Inflammatory macrophage treated with lipopolysaccharide for 1 hour (primary cell): Measurements from ENCODE around the gene CFAP90.

ENCODE experiments used
- DNase-seq, 2 donors: peaks; one replicate each; pipeline ENCODE4 v3.0.0-alpha.2; 2020 to 2022

Gene CFAP90, protein sequence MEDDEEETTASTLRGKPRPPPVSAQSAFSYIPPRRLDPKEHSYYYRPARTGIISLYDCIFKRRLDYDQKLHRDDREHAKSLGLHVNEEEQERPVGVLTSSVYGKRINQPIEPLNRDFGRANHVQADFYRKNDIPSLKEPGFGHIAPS

DNA sequence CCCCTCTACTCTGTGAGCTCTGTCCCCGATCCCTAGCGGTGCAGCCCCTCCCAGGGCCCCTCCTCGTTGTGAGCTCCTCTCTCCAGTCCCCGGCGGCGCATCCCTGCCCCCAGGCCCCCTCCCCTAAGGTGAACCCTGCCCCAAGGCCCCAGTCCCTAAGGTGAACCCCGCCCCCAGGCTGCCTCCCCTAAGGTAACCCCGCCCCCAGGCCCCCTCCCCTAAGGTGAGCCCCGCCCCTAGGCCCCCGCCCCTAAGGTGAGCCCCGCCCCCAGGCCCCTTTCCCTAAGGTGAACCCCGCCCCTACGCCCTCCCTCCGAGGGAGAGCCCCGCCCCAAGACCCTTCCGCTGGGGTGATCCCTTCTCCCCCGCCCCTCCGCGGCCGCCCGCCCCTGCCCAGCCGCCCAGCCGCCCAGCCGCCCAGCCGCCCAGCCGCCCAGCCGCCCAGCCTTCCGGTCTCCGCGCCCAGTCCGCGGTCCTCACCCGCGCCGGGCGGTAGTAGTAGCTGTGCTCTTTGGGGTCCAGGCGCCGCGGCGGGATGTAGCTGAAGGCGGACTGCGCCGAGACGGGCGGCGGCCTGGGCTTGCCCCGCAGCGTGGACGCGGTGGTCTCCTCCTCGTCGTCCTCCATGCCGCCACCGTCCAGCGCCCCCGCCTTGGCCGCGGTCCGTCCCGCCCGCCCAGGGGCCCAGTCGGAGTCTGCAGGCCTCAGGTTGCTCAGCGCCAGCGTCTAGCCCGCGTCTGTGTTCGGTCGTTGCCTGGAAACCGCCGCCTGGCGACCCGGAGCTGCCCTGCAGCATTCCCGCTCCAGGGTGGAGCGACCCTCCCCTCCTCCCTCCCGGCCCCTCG lies at the start of gene CFAP90:
Gene CFAP90 (minus strand): TSS at position 739 of the 845 bp plus-strand sequence. CDS start 112 bp downstream, at position 627.
- DNase-seq, result no peak

DNA sequence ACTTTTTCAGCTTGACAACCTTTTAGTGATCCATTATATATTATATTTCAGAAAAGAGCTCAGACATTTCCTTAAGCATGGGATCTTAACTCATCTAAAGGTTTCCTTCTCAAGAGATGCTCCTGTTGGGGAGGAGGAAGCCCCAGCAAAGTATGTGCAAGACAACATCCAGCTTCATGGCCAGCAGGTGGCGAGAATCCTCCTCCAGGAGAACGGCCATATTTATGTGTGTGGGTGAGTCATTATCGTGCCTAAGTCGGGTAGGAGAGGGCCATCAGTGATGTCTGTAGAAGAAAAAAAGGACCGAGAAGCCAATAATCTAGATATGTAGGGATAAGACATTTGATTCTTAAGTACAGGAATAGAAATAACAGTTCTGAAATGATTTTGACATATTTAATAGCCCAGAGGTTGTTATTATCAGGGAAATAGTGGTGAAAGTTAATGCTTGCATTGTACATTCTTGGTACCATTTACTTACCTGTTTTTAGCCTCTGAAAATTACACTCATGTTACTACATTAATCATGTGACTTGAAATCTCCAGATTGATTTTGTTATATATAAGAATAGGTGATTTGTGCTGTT lies 46.2 kb upstream of the CFAP90 start:
- peak; percentile 16 to 25 for DNase-seq

DNA sequence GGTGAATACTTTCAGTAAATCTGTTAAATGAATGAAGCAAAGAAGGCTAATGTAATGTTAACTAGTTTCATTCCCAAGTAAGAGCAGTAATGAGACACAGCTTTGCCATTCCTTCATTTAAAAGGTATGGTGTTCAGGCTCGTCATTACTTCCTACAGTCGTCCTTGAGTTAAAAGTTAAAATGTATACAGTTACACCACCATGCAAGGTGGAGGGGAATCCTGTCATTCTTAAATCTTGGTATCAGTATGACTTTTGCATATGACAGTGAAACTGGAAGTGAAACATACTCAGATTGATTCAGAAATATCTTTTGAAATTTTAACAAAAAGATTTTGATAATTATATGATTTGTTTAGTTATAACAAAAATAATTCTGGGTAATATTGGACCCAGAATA lies 43.9 kb upstream of the CFAP90 start:
- DNase-seq, result no peak

DNA sequence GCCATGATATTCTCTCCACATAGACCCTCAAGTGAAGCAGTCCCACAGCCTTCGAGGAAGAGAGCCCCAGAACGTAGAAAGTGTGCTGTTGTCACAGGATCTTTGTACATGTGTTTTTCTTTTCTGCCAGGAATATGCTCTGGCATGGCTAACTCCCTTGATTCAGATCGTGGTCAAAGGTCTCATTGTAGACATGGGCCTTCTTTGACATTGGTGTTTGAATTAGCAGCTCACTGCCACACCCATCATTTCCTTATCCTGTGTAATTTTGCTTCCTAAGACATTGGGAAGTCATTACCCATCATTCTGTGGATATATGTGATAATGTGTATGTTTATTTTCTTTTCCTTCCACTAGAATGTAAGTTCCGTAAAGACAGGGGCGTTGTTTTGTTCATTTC lies 43.5 kb upstream of the CFAP90 start:
- DNase-seq, result no peak

DNA sequence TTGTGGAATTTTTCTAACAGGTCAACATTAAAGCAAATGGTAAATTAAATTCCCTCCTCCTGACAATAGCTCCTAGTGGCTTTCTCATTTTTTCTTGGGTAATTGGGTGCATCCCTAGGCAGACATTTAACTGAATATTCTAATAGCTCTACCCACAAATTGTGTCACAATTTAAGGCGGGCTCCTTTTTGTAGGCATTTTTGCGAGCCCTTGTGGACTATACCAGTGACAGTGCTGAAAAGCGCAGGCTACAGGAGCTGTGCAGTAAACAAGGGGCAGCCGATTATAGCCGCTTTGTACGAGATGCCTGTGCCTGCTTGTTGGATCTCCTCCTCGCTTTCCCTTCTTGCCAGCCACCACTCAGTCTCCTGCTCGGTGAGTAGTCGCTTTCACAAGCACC lies 38.0 kb upstream of the CFAP90 start:
- DNase-seq, result no peak

DNA sequence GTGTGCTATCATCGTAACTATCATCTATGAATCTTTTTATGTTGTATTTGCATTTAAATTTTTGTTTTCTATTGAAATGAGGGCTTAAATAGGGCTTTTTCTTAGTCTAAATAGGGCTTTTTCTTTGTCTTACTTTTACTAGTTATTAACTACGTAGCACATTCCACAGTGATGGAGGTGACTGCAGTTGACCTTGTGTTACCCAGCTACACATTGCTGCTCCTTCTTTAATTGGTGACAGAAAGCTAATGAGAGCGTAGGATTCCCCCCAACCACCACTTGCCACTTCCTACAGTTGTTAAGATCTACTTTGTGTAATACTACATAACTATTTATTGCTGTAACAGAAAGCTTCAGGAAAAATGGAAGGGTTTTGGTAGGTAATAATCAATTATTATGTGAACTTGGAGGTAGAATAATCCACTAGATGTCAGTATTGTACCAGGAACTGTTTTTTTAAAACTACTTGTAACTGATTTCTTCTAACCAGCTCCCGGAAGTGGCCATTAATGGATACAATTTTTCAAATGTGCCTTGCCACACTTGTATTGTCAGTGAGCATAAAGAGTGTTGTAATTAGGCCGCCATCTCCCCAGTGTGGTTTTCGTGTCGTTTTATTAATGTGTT lies 36.0 kb upstream of the CFAP90 start:
- peak; percentile 18 to 56 for DNase-seq

DNA sequence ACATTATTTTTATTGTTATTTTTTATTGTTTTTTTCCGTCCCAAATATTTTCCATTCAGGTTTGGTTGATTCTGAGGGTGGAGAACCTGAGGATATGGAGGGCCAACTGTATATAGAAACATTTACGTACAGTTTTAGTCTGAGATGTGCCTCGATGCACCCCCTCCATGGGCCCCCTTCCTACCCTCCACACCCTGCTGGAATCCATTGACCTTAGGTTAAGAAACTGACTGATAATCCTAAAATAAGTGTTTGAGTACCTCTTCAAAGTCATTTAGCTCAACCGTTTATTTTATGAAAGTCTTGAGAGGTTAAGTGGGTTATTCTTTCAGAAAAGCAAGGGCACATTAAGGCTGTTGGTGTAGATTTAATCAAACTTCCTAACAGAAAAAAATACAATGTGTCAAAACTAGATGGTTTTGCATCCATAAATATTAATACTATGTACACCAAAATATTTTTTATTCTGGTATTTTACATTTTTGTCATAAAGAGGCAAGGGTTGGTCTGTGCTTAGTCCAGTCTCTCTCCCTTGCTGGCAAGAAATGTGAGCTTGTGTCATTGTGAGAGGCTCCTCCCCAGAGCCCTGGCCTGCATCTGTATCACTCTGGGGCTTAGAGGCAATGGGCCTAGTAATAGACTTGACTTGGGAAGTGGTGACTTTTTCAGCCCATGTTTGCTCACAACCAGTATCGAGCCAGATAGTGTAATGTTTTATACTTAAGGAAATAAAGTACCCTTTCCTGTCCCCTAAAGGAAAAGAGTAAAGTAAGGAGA lies 33.7 kb upstream of the CFAP90 start:
- no peak for DNase-seq

DNA sequence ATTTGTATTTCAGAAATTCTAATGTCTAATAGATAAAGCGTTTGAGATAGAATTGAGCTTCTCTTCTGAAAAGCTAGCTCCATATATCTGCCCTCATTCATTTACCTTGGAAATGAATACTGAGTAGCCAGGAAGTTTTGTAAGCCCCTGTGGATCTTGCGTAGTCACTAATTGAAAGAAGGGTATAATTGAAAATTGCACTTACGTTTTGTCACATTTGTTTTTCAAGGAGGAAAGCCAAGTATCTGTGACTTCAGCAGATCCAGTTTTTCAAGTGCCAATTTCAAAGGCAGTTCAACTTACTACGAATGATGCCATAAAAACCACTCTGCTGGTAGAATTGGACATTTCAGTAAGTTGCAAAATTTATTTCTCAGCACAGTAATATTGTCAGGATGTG lies 32.0 kb upstream of the CFAP90 start:
- DNase-seq, result no peak

DNA sequence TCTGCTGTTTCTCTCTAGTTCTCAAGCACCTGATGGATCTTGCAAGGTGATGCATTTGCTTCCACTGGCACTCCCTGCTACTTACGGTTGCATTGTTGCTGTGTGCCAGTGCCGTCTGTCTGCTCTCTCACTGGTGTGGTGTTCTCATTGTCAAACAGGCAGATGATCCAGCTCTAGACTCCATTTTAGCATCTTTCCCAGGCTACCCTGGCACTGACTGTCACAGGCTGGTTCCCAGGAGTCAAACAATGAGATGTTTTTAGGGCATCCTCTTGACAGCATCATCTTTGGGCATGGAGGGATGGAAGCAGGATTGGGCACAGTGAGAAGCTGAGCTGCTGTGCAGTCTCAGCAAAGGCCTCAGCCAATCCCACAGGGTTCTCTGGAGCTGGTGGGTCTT lies 30.9 kb upstream of the CFAP90 start:
- DNase-seq, result no peak

DNA sequence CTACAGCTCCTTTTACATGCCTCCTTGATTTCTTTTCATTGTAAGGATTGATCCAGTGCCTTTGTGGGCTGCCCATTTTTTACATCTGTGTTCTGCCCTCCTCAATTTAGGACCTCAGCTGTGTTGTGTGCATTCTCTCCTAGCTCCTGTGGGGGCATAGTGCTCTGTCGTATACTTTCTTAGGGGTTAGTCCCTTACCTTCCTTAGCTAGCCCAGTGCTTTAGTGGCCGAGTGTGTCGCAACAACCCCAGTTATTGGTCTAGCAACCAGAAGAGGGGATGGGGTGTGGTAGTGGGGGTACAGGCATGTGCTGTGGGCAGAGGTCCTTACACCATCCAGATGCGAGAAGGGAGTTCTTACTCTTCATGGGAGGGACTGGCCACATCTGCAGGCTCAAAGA lies 30.2 kb upstream of the CFAP90 start:
- DNase-seq, result no peak

DNA sequence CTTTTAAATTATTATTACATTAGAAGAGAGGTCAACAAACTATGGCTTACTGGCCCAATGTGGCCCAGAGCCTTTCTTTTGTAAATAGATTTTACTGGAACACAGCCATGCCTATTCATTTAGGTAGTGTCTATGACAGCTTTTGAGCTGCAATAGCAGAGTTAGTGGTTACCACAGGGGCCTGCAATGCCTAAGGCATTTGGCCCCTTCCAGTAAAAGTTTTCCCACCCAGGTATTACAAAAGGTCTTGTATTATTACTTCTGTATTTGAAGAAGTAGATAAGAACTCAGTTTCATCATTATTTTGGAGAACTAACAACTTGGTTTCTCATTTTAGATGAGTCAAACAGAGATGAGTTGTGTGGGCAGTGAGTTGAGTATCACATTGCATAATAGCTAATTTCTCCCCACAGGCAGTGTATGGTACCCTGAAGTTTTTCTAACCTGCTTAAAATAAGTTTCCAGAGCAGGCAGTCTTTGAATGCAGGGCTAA lies 27.5 kb upstream of the CFAP90 start:
- peak; percentile 83 to 97 for DNase-seq

DNA sequence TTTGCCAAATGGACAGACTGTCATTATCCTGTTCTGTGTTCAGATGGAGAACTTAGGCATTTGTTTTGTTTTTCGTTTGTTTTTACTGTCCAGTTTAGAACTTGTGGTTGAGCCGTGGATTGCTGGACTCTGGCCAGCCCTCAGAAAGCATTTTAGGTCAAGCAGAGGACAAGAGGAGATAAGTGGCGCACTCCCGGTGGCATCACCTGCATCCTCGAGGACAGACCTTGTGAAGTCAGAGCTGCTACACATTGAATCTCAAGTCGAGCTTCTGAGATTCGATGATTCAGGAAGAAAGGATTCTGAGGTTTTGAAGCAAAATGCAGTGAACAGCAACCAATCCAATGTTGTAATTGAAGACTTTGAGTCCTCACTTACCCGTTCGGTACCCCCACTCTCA lies 26.9 kb upstream of the CFAP90 start:
- no peak for DNase-seq

DNA sequence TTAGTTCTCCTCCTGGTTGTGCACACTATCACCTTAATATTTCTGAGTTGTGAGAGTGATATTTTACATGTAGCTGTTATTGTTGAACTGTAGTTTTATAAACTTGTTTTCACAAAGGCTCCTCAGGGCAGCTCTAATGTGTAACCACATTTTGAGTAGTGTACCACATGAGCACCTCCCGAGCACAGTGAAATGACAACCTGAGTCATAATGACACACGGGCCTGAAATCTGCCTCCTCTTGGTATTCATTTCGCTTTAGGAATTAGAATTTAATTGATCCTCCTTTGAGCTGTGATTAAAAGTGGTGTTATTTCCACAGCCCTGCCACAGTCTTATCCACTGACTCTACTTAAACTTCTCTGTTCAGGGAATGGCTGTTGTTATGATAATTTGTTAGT lies 25.9 kb upstream of the CFAP90 start:
- DNase-seq, result peak in 1 of 2 donors; percentile 47

DNA sequence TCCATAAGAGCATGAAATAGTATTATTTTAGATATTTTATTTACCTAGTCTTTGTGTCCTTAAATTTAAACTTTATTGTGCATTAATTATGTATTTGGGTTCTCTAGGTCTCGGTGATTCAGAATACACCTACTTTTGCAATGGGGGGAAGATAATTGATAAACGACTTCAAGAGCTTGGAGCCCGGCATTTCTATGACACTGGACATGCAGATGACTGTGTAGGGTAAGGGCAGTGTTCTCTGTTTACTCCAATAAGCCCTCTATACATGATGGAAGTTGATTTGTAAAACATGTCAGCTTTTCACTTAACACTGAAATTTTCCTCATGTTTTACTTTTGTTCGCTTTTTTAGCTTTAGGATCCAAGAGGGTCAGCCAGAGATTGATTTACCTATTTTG lies 24.2 kb upstream of the CFAP90 start:
- DNase-seq, result no peak

DNA sequence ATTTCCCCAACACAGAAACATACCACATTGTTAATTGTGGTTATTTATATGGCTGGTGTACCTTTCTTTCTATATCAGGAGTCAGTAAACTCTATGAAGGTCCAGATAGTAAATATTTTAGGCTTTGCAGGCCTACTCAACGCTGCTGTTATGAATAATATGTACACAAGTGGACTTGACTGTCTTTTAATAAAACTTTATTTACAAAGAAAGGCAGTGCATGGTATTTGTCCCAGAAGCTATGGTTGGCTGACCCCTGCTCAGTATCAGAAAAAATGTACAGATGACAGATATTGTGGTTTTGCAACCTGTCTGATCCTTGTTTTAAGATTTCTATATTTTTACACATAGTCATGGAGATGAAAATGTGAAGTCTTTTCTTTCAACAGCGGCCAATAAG lies 23.7 kb upstream of the CFAP90 start:
- DNase-seq, result no peak

DNA sequence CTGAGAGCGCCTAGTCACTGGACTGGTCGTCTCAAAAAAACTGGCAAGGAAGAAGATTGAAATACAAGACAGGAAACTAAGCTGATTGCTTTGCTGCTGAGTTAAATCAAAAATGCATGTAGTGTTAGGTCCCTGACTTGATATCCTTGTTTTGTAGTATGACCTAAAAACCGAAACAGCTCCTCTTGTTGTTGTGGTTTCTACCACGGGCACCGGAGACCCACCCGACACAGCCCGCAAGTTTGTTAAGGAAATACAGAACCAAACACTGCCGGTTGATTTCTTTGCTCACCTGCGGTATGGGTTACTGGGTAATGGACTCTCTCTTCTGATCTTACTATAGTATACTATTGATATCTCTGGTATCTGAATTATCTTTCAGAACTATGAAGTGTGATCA lies 22.3 kb upstream of the CFAP90 start:
- DNase-seq, result no peak

DNA sequence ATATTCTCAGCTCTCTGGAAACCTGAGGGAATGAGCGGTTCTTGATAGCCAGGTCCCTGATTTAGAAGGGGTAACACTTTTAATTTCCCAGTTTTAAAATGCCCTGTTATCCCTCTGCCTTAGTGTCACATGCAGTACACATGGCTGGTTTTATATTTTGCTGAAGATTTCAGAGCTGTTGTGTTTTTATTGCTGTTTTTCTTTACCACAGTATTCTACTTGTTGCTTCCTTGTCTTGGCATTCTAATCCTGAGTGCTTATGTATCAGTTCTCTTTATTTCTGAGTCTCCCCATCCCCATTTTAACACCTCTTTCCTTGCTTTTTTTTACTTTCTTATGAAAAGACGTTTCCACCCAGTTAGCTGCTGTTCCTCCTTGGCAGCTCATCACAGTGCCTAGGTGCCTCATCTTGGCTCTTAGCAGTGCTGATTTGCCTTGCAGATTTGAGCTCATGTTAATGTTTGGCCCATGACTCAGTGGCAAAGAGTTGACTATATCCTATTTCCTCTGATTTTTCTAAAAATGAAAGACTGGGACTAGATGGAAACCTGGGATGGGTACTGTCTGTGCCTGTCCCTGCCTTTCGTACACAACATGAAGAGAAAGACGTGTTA lies 21.7 kb upstream of the CFAP90 start:
- no peak for DNase-seq

DNA sequence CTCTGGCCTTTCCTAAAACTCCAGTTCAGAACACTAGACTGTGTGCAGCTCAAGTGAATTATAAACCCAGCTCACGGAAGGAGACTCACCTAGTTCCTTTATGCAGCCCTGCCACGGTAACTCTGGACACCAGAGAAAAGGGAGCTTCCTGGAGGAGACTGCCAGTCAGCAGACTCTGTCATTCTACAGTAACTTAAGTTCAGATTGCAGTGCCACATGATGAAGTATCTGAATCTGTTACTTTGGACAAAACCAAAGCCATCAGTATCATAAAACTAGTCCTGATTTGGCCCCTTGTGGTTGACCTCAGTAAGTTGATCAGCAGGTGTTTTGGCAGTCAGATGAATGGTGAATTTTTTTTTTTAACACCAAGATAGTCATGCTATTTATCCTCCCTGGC lies 20.7 kb upstream of the CFAP90 start:
- no peak for DNase-seq

DNA sequence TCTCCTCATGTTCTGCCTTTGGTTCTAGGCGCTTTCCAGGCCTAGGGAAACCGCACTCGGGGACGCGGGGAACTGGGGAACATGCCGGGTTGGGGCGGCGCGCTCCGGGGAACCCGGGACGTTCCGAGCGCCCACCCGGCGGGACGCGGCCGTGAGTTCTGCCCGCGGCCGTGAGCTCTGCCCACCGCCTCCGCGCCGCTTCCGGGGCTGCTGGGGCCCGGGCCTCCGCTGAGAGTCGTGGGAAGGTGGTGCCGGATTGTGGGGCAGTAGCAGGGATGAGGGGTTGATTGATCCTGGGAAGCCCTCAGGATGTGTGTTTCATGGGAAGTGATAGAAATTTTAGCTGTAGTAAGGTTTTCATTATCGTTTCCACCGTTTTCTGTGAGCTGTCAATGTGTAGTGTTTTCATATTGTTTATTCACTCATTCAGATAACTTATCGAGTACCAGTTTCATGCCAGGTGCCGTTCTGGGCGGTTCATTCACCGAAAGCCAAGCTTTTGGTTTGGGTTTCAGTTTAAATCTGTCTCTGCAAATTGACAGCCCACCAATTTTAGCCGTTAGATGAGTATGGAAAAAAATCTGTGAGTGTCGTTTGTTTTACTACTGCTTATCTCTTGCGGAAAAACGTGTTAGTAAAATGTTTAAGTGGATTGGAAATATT lies 18.7 kb upstream of the CFAP90 start:
- peak; percentile 32 to 53 for DNase-seq

DNA sequence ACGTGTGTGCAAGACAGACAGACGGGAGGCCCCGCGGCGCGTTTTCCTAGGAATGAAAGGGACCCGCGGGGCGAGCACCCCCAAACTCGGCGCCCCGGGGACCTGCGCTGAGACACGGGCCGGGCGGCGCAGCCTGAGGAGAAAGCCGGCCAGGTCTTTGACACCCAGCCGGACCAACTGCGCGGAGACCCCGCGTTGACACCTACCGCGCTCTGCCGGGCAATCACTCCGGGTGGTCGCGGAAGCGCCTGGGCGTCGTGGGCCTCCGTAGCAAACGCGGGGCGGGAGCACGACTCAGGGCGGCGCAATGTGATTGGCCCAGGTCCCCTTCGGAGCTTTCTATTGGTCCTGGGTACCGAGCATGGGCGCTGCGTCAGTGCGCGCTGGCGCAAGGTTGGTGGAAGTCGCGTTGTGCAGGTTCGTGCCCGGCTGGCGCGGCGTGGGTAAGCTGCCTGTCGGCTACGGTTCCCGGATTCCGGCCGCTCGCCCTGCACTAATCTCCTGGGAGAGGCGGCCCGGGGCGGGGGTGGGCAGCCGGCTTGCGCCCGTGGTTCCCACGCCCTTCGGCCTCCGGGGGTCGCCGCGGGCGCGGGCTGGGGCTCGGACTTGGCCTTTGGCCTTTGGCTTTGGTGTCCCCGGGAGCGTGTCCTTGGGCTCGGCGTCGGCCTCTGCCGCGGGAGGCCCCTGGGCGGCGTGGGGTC lies 18.0 kb upstream of the CFAP90 start, which contains the start of the genes FASTKD3 and MTRR:
Gene FASTKD3 (minus strand): TSS at position 259 of the 701 bp plus-strand sequence. CDS start 948 bp downstream, outside the sequence.
Gene MTRR (plus strand): TSS at position 376 of the 701 bp plus-strand sequence. CDS start 1,647 bp downstream, outside the sequence.
- peak; percentile 92 to 94 for DNase-seq

DNA sequence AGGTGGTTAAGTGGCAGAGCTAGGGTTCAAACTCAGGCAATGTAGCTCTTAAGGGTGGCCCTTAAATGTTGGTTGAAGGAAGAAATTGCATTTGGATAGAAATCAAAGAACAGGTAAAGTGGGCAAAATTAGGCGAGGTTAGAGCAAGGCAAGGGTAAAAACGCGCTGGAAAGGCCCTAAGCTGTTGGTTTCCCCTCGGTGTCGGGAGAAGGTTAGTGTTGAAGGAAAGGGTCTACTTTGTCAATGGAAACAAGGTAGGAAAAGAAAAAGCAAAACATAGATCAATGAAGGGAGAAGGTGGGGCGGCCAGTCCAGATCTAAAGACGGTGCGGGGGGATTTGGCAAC lies 17.5 kb upstream of the CFAP90 start:
- no peak for DNase-seq
